C4-2B (cell line): ENCODE measurements around the gene GMNC.
A peak's percentile ranks its signal among the peaks of the same experiment; 100 is the strongest.
"Not testable (repeated sequence)": the region's sequence is repeated elsewhere in the genome, so short reads cannot be mapped to it uniquely, and the experiment has no call there.

Experiments
- H3K27ac ChIP-seq: fragments of 450-650 bp; 2 replicates; pipeline ENCODE4 v1.5.1; 2017
- ZFX ChIP-seq: fragments of 450-650 bp; IDR thresholded peaks from 2 replicates; pipeline ENCODE4 v1.6.1; 2017
- TF ChIP-seq, protein P1 (sequence below): fragments of 450-650 bp; conservative IDR thresholded peaks from 2 replicates; pipeline ENCODE4 v1.5.1; 2017; ENCODE audit warnings: mild to moderate bottlenecking

Gene GMNC

GRCh38 chr3:190883973-190884832, 21.7 kb upstream of the GMNC start:
- TF ChIP-seq, protein P1, sequence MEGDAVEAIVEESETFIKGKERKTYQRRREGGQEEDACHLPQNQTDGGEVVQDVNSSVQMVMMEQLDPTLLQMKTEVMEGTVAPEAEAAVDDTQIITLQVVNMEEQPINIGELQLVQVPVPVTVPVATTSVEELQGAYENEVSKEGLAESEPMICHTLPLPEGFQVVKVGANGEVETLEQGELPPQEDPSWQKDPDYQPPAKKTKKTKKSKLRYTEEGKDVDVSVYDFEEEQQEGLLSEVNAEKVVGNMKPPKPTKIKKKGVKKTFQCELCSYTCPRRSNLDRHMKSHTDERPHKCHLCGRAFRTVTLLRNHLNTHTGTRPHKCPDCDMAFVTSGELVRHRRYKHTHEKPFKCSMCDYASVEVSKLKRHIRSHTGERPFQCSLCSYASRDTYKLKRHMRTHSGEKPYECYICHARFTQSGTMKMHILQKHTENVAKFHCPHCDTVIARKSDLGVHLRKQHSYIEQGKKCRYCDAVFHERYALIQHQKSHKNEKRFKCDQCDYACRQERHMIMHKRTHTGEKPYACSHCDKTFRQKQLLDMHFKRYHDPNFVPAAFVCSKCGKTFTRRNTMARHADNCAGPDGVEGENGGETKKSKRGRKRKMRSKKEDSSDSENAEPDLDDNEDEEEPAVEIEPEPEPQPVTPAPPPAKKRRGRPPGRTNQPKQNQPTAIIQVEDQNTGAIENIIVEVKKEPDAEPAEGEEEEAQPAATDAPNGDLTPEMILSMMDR: peak; percentile 99
- TF ChIP-seq ZFX: no peak
- H3K27ac ChIP-seq: no peak overlapping the region

DNA sequence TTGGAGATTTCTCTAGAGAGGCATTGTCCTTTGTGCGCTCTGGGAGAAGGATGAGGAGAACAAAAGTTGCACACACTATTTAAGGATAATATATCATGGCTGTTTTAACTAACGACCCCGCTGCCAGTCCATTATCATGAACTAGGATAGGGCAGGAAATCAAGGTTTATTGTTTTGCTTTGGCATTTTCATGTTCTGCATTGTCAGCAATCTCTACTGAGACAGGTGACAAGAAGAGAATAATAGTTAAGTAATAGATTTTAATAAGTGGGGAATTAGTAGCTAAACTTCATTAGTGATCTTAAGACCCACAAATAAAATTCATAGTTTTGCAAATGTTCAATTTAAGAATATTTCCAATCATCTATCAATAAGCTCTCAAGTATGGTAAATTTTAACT, 20.6 kb upstream of the GMNC start:
- H3K27ac ChIP-seq: no peak overlapping the region
- TF ChIP-seq, protein P1: no peak
- no peak for TF ChIP-seq ZFX

GRCh38 chr3:190877925-190878324, 15.4 kb upstream of the GMNC start:
- H3K27ac ChIP-seq: no peak overlapping the region
- TF ChIP-seq, protein P1: peak; percentile 79
- TF ChIP-seq ZFX: no peak

- not testable (repeated sequence) for H3K27ac ChIP-seq
Observed at GRCh38 chr3:190876433-190876832, 13.9 kb upstream of the GMNC start.

- H3K27ac ChIP-seq: peak overlapping the region; percentile 25; the same call in 1 of the 2 replicates
Observed at GRCh38 chr3:190875061-190875460, 12.6 kb upstream of the GMNC start.

DNA sequence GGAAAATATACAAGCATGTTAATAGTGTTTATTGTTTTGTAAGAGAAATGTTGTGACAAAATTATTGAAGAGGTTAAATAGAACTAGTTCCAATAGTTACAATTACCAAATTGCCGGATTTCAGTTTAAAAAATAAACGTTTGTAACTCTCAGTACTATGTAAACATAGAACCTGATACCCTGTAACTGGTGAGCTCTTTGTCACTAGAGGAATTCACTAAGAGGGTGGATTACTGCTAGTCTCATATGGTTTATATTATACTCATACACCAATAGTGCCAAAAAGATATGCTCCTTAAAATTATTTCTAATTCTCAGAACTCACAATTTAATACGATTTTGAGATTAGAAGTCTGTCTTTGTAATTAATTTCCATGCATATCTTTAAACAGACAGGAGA, 7.6 kb upstream of the GMNC start:
- H3K27ac ChIP-seq: no peak overlapping the region
- TF ChIP-seq, protein P1: no peak
- TF ChIP-seq ZFX: no peak

DNA sequence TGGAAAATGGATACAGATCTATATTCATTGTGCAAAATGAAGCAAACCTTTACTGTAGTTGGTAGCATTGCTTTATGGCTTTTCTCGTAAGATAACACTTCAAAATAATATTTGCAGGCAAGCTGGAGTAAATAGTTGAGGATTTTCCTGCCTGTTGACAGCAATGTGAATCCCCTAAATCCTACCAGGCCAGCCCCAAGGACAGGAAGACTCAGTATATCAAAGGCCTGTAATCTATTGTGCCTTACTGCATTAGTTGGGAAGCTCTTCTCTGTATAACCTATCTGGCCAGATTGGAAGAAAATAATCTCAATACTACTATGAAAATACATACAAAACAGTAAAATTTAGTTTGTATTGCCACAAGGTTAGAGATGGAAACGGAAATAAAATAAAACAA, 4.6 kb upstream of the GMNC start:
- TF ChIP-seq, protein P1: no peak
- no peak for TF ChIP-seq ZFX
- no peak overlapping the region for H3K27ac ChIP-seq

DNA sequence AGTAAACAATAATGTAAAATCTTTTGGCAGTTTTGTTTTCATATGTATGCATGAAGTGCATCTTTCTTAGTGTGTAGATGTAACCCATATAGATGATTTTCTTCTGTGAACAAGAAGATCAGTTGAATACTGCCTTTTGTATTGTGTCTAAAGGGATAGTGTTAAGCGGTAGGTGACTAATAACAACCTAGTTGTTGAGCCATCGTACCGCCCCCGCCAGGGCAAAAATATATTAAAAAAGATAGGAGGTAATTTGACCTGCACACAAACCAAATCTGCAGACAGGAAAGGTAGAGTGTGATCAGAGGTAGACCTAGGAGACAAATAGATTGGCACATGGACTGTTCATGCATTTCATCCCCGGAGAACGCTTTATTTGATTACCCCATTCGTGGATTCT, 3.3 kb upstream of the GMNC start:
- H3K27ac ChIP-seq: no peak overlapping the region
- TF ChIP-seq, protein P1: peak; percentile 67
- TF ChIP-seq ZFX: no peak
